ENCODE data around the gene PIK3R1. TPM values are rescaled to one million over a fixed set of nuclear protein-coding genes. Genes with fewer than 3 reads are reported as not detected.

PIK3R1 gene
- total RNA-seq, 1 donor from 2014 or later = 177 TPM

- DNase-seq = no peak
Observed at GRCh38 chr5:68299105-68299504, 83.5 kb downstream of the PIK3R1 start.

- no peak for DNase-seq
Observed at GRCh38 chr5:68299575-68299974, 84.0 kb downstream of the PIK3R1 start.

GRCh38 chr5:68303038-68303738 lies 87.6 kb downstream of the PIK3R1 start:
- DNase-seq = no peak

- no peak for DNase-seq
Observed at GRCh38 chr5:68303754-68304420, 88.3 kb downstream of the PIK3R1 start.

- DNase-seq = no peak
Observed at GRCh38 chr5:68304421-68305052, 89.0 kb downstream of the PIK3R1 start.

- DNase-seq = no peak
Observed at GRCh38 chr5:68305223-68305870, 89.8 kb downstream of the PIK3R1 start.

- DNase-seq = no peak
Observed at GRCh38 chr5:68306361-68307014, 90.9 kb downstream of the PIK3R1 start.

- DNase-seq = no peak
Observed at GRCh38 chr5:68313336-68313735, 97.8 kb downstream of the PIK3R1 start.

- no peak for DNase-seq
Observed at GRCh38 chr5:68314465-68314864, 98.9 kb downstream of the PIK3R1 start.

- no peak for DNase-seq
Observed at GRCh38 chr5:68315679-68316271, 100.2 kb downstream of the PIK3R1 start.

- DNase-seq = no peak
Observed at GRCh38 chr5:68316469-68316868, 100.9 kb downstream of the PIK3R1 start.

- no peak for DNase-seq
Observed at GRCh38 chr5:68317646-68318045, 102.1 kb downstream of the PIK3R1 start.

- no peak for DNase-seq
Observed at GRCh38 chr5:68318955-68319705, 103.6 kb downstream of the PIK3R1 start.

GRCh38 chr5:68319706-68320412 lies 104.3 kb downstream of the PIK3R1 start:
- no peak for DNase-seq

GRCh38 chr5:68320413-68320986 lies 104.9 kb downstream of the PIK3R1 start:
- DNase-seq = no peak

- no peak for DNase-seq
Observed at GRCh38 chr5:68325065-68325580, 109.6 kb downstream of the PIK3R1 start.

- DNase-seq = no peak
Observed at GRCh38 chr5:68329554-68330255, 114.1 kb downstream of the PIK3R1 start.

- no peak for DNase-seq
Observed at GRCh38 chr5:68330574-68330973, 115.0 kb downstream of the PIK3R1 start.
